ENCODE data around the gene ARHGAP32. TPM values are rescaled to one million over a fixed set of nuclear protein-coding genes. Genes with fewer than 3 reads are reported as not detected.

The ARHGAP32 gene
- total RNA-seq, 1 experiment from 2014 or later, result 27.8 TPM

- no peak overlapping the region for H2AFZ ChIP-seq (ENCODE audit: low read depth, low read length, poor library complexity, severe bottlenecking)
- H3K27ac ChIP-seq (ENCODE audit: low read depth, low read length), result no peak overlapping the region
- H3K27me3 ChIP-seq (ENCODE audit: insufficient read depth, low read length), result no peaks in the 10 kb centered on the region
- no peak overlapping the region for H3K9ac ChIP-seq (ENCODE audit: low read length)
- no peak overlapping the region for H3K4me2 ChIP-seq (ENCODE audit: low read length)
- no peaks in the 10 kb centered on the region for H3K9me3 ChIP-seq (ENCODE audit: control insufficient read depth in 1 of 2, insufficient read depth in 1 of 2, low read depth in 1 of 2, low read length in 2 of 2)
- H4K20me1 ChIP-seq (ENCODE audit: insufficient read depth), result peaks cover 2% of the 10 kb centered on the region; the same call in 1 of the 2 replicates
- ChIA-PET POLR2A (no interaction called here), CTCF (no interaction called here), RAD21 (ENCODE audit: low non-redundant PET in 1 of 2, low total read pairs in 2 of 2, uncharacterized antibody in 2 of 2, unreplicated experiment in 2 of 2) (no interaction called here)
- no peak overlapping the region for H3K4me3 ChIP-seq (replicated peaks in 1 of 2; ENCODE audit: low read depth in 1 of 2, low read length in 2 of 2)
- ATAC-seq, result no peak
- no peaks in the 10 kb centered on the region for H3K36me3 ChIP-seq (ENCODE audit: control insufficient read depth in 1 of 2, insufficient read depth in 2 of 2, low read length in 2 of 2)
- no peaks in the 10 kb centered on the region for H3K4me1 ChIP-seq (ENCODE audit: control insufficient read depth in 1 of 2, insufficient read depth in 2 of 2, low read length in 2 of 2)
- H3K9me2 ChIP-seq (ENCODE audit: insufficient read depth), result no peaks in the 10 kb centered on the region
- TF ChIP-seq CBX3 (IDR thresholded peaks at IDR 0.05; ENCODE audit: low read depth) (no peak), YY1 (IDR thresholded peaks at IDR 0.05; ENCODE audit: extremely low read depth, insufficient replicate concordance, low read depth, low read length) (no peak), RAD21 (IDR thresholded peaks at IDR 0.05; ENCODE audit: low read depth) (no peak), SP1 (IDR thresholded peaks at IDR 0.05; ENCODE audit: low read depth) (no peak)
- peaks cover 39% of the 10 kb centered on the region for H3K79me2 ChIP-seq (ENCODE audit: insufficient read depth, low read length)
- intact Hi-C loops (cut with micrococcal nuclease), result no loop called here
- DNase-seq (ENCODE audit: low read depth, low spot score), result no peak
- BruUV-seq (replicated peaks), result no TSS peak
Observed at GRCh38 chr11:129214710-129215295, 22.7 kb upstream of the ARHGAP32 start.

- TF ChIP-seq POLR2AphosphoS5 (IDR thresholded peaks at IDR 0.05; ENCODE audit: low read depth, low read length) (no peak), TCF7L2 (IDR thresholded peaks at IDR 0.05; ENCODE audit: borderline replicate concordance, extremely low read depth, insufficient read depth, insufficient read length) (no peak), CBX3 (IDR thresholded peaks at IDR 0.05; ENCODE audit: low read depth) (no peak), POLR2A (IDR thresholded peaks at IDR 0.05; ENCODE audit: borderline replicate concordance, extremely low read depth, insufficient read depth, insufficient read length) (no peak), EGR1 (IDR thresholded peaks at IDR 0.05; ENCODE audit: low read depth) (no peak), RAD21 (IDR thresholded peaks at IDR 0.05; ENCODE audit: low read depth) (no peak), YY1 (IDR thresholded peaks at IDR 0.05; ENCODE audit: extremely low read depth, insufficient replicate concordance, low read depth, low read length) (no peak), ATF3 (IDR thresholded peaks at IDR 0.05) (no peak), CTCF (IDR thresholded peaks at IDR 0.05 in 2 of 3, conservative IDR thresholded peaks at IDR 0.05 in 1 of 3; ENCODE audit: borderline replicate concordance in 1 of 3, insufficient read depth in 1 of 3, low read depth in 2 of 3, low read length in 2 of 3) (no peak), SRF (IDR thresholded peaks at IDR 0.05; ENCODE audit: low read depth) (no peak), FOSL1 (IDR thresholded peaks at IDR 0.05; ENCODE audit: low read depth) (no peak)
- TF ChIP-seq, protein P1, sequence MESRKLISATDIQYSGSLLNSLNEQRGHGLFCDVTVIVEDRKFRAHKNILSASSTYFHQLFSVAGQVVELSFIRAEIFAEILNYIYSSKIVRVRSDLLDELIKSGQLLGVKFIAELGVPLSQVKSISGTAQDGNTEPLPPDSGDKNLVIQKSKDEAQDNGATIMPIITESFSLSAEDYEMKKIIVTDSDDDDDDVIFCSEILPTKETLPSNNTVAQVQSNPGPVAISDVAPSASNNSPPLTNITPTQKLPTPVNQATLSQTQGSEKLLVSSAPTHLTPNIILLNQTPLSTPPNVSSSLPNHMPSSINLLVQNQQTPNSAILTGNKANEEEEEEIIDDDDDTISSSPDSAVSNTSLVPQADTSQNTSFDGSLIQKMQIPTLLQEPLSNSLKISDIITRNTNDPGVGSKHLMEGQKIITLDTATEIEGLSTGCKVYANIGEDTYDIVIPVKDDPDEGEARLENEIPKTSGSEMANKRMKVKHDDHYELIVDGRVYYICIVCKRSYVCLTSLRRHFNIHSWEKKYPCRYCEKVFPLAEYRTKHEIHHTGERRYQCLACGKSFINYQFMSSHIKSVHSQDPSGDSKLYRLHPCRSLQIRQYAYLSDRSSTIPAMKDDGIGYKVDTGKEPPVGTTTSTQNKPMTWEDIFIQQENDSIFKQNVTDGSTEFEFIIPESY (IDR thresholded peaks at IDR 0.05; ENCODE audit: extremely low read depth, insufficient replicate concordance, low read length), result no peak
- Histone ChIP-seq H3K9me2 (ENCODE audit: insufficient read depth) (no peaks in the 10 kb centered on the region), H4K20me1 (ENCODE audit: insufficient read depth) (no peaks in the 10 kb centered on the region), H3K9me3 (ENCODE audit: control insufficient read depth in 1 of 2, insufficient read depth in 1 of 2, low read depth in 1 of 2, low read length in 2 of 2) (no peaks in the 10 kb centered on the region), H3K9ac (ENCODE audit: low read length) (no peak overlapping the region), H3K4me1 (ENCODE audit: control insufficient read depth in 1 of 2, insufficient read depth in 2 of 2, low read length in 2 of 2) (no peaks in the 10 kb centered on the region), H3K79me2 (ENCODE audit: insufficient read depth, low read length) (peaks cover 31% of the 10 kb centered on the region), H3K36me3 (ENCODE audit: control insufficient read depth in 1 of 2, insufficient read depth in 2 of 2, low read length in 2 of 2) (no peaks in the 10 kb centered on the region), H2AFZ (ENCODE audit: low read depth, low read length, poor library complexity, severe bottlenecking) (no peak overlapping the region), H3K27ac (ENCODE audit: low read depth, low read length) (no peak overlapping the region), H3K4me2 (ENCODE audit: low read length) (no peak overlapping the region), H3K4me3 (replicated peaks in 1 of 2; ENCODE audit: low read depth in 1 of 2, low read length in 2 of 2) (no peak overlapping the region), H3K27me3 (ENCODE audit: insufficient read depth, low read length) (no peaks in the 10 kb centered on the region)
- BruUV-seq (replicated peaks), result no TSS peak
- ChIA-PET RAD21 (ENCODE audit: low non-redundant PET in 1 of 2, low total read pairs in 2 of 2, uncharacterized antibody in 2 of 2, unreplicated experiment in 2 of 2) (no interaction called here), CTCF (no interaction called here), POLR2A (no interaction called here)
- ATAC-seq (no peak), DNase-seq (ENCODE audit: low read depth, low spot score) (no peak)
- intact Hi-C loops (cut with micrococcal nuclease), result no loop called here
Observed at GRCh38 chr11:129213261-129213660, 21.1 kb upstream of the ARHGAP32 start.
